SU-DHL-6 (cell line): ENCODE data around the gene RNF168.
"Not testable (repeated sequence)": the region's sequence is repeated elsewhere in the genome, so short reads cannot be mapped to it uniquely, and the experiment has no call there.

Source experiments
- H2AFZ ChIP-seq: fragments of 200-600 bp; sonication (generic); 2 replicates; pipeline ENCODE4 v1.6.1; 2014; ENCODE audit warnings: low read depth, mild to moderate bottlenecking, moderate library complexity, mixed read lengths, antibody characterized with exemption, low read length; ENCODE audit not compliant: severe bottlenecking
- H3F3A ChIP-seq: fragments of 200-600 bp; shearing (Covaris generic); 2 replicates; pipeline ENCODE4 v1.6.0; 2016; ENCODE audit warnings: antibody characterized with exemption, mild to moderate bottlenecking; ENCODE audit not compliant: insufficient read depth
- H3K27ac ChIP-seq: fragments of 200-600 bp; sonication (generic); 2 replicates; pipeline ENCODE4 v1.5.1; 2016; ENCODE audit warnings: low read depth, mild to moderate bottlenecking, low read length, moderate library complexity, mixed read lengths
- H3K27me3 ChIP-seq: fragments of 200-600 bp; sonication (generic), shearing (Covaris generic); 2 replicates; pipeline ENCODE4 v1.6.0; 2014; ENCODE audit warnings: mild to moderate bottlenecking, low read length
- H3K36me3 ChIP-seq: fragments of 200-600 bp; sonication (generic); 2 replicates; pipeline ENCODE4 v1.6.1; 2014; ENCODE audit warnings: mild to moderate bottlenecking, low read length, mixed read lengths
- H3K4me2 ChIP-seq: fragments of 300-600, 200-600 bp; shearing (Covaris generic), sonication (generic); 2 replicates; pipeline ENCODE4 v1.6.0; 2014; ENCODE audit warnings: low read length, low read depth, mild to moderate bottlenecking; ENCODE audit not compliant: poor library complexity, severe bottlenecking
- H3K4me3 ChIP-seq: fragments of 200-600 bp; sonication (generic); 2 replicates; pipeline ENCODE4 v1.5.1; 2014; ENCODE audit warnings: antibody characterized with exemption, low read length, mild to moderate bottlenecking, mixed read lengths; ENCODE audit not compliant: insufficient read depth, poor library complexity, severe bottlenecking
- H3K79me2 ChIP-seq: fragments of 200-600 bp; sonication (generic); 2 replicates; pipeline ENCODE4 v1.6.1; 2014; ENCODE audit warnings: mild to moderate bottlenecking, low read length, moderate library complexity; ENCODE audit not compliant: insufficient read depth
- H3K9ac ChIP-seq: fragments of 200-600 bp; sonication (generic); 2 replicates; pipeline ENCODE4 v1.7.0; 2014; ENCODE audit warnings: mild to moderate bottlenecking, low read length
- H3K9me2 ChIP-seq: fragments of 200-600 bp; sonication (generic); replicated peaks from 2 replicates; pipeline ENCODE4 v1.6.1; 2014; ENCODE audit warnings: low read length; ENCODE audit not compliant: insufficient read depth
- H3K9me3 ChIP-seq: fragments of 200-600 bp; sonication (generic); 2 replicates; pipeline ENCODE4 v1.6.1; 2014; ENCODE audit warnings: low read length, mixed read lengths; ENCODE audit not compliant: insufficient read depth
- H4K20me1 ChIP-seq: fragments of 200-600 bp; sonication (generic); 2 replicates; pipeline ENCODE4 v1.6.1; 2014; ENCODE audit warnings: low read depth, mild to moderate bottlenecking, antibody characterized with exemption, low read length, moderate library complexity, mixed read lengths
- CTCF ChIP-seq: fragments of 200-600 bp; sonication (generic); IDR thresholded peaks from one replicate; pipeline ENCODE4 v1.5.1; 2017; ENCODE audit warnings: antibody characterized with exemption, mild to moderate bottlenecking, low read length, moderate library complexity; ENCODE audit not compliant: insufficient read depth, poor library complexity, severe bottlenecking
- EZH2phosphoT487 ChIP-seq: fragments of 200-600 bp; sonication (generic), shearing (Covaris generic); conservative IDR thresholded peaks from 2 replicates; pipeline ENCODE4 v1.6.1; 2018; ENCODE audit warnings: mild to moderate bottlenecking, antibody characterized with exemption, low read length, moderate library complexity, mixed read lengths

The RNF168 gene

GRCh38 chr3:196523841-196524240 lies 20.3 kb upstream of the RNF168 start:
- Histone ChIP-seq H3K79me2 (no peaks in the 10 kb centered on the region), H3K9me2 (no peaks in the 10 kb centered on the region), H2AFZ (no peak overlapping the region), H3K4me3 (no peak overlapping the region), H3K9me3 (peaks cover 27% of the 10 kb centered on the region; the same call in 1 of the 2 replicates), H3F3A (no peaks in the 10 kb centered on the region; the same call in 1 of the 2 replicates), H3K36me3 (no peaks in the 10 kb centered on the region), H3K9ac (no peak overlapping the region), H3K27me3 (no peaks in the 10 kb centered on the region), H4K20me1 (no peaks in the 10 kb centered on the region), H3K4me2 (no peak overlapping the region), H3K27ac (no peak overlapping the region)
- TF ChIP-seq CTCF (no peak), EZH2phosphoT487 (no peak)

GRCh38 chr3:196521291-196521690 lies 17.7 kb upstream of the RNF168 start:
- H3K9ac ChIP-seq, H2AFZ ChIP-seq: not testable (repeated sequence)
- H3K9me3 ChIP-seq = peaks cover 38% of the 10 kb centered on the region; the same call in 1 of the 2 replicates

GRCh38 chr3:196519718-196520082 lies 16.1 kb upstream of the RNF168 start:
- Histone ChIP-seq H3K79me2 (no peaks in the 10 kb centered on the region), H4K20me1 (no peaks in the 10 kb centered on the region), H3K9me3 (peaks cover 38% of the 10 kb centered on the region; the same call in 1 of the 2 replicates), H3K27ac (no peak overlapping the region), H3K9me2 (no peaks in the 10 kb centered on the region), H3K27me3 (no peaks in the 10 kb centered on the region), H3K4me3 (no peak overlapping the region), H3K36me3 (no peaks in the 10 kb centered on the region), H3F3A (no peaks in the 10 kb centered on the region), H2AFZ (no peak overlapping the region), H3K4me2 (no peak overlapping the region), H3K9ac (no peak overlapping the region)
- no peak for TF ChIP-seq EZH2phosphoT487
- TF ChIP-seq CTCF = no peak

More at GRCh38 chr3:196521291-196521690, 17.7 kb upstream of the RNF168 start:
- H3K9me2 ChIP-seq, H3K27ac ChIP-seq, H3K4me3 ChIP-seq, H3K27me3 ChIP-seq, H3K79me2 ChIP-seq, H3K4me2 ChIP-seq, H3K36me3 ChIP-seq, H4K20me1 ChIP-seq, H3F3A ChIP-seq: not testable (repeated sequence)

GRCh38 chr3:196518966-196519717 lies 15.6 kb upstream of the RNF168 start:
- no peaks in the 10 kb centered on the region for H3K27me3 ChIP-seq
- no peaks in the 10 kb centered on the region for H3K36me3 ChIP-seq
- no peaks in the 10 kb centered on the region for H3K79me2 ChIP-seq
- no peak overlapping the region for H3K9ac ChIP-seq
- H3K9me3 ChIP-seq = peaks cover 38% of the 10 kb centered on the region; the same call in 1 of the 2 replicates
- no peaks in the 10 kb centered on the region for H3K9me2 ChIP-seq
- TF ChIP-seq EZH2phosphoT487 (no peak), CTCF (peak; percentile 37)
- no peak overlapping the region for H3K4me2 ChIP-seq
- no peaks in the 10 kb centered on the region for H4K20me1 ChIP-seq
- no peak overlapping the region for H3K27ac ChIP-seq
- H3F3A ChIP-seq = no peaks in the 10 kb centered on the region
- no peak overlapping the region for H2AFZ ChIP-seq
- no peak overlapping the region for H3K4me3 ChIP-seq
